Activated T-helper 1 cell treated with anti-CD3 and anti-CD28 coated beads, Interleukin-12 subunit alpha, Interleukin-12 subunit beta, Interleukin-2, Interleukin-4 antibody, amounts not matched to agents 30 ng/mL and 10 ng/mL and 1 ng/mL, durations not matched to agents 14 hours and 24 hours and 36 hours (primary cell): ENCODE data around the gene CAMTA1. TPM values are rescaled to one million over a fixed set of nuclear protein-coding genes. Genes with fewer than 3 reads are reported as not detected.

Experiments
- DNase-seq: peaks from one replicate; pipeline ENCODE4 v3.0.0; 2021; ENCODE audit warnings: low spot score
- H3K27ac Mint-ChIP-seq: one replicate; pipeline ENCODE4 v1.8.0; 2021; ENCODE audit warnings: mild to moderate bottlenecking, mixed read lengths
- H3K27me3 Mint-ChIP-seq: one replicate; pipeline ENCODE4 v1.8.0; 2022; ENCODE audit warnings: mild to moderate bottlenecking, moderate library complexity, mixed read lengths; ENCODE audit not compliant: insufficient read depth
- H3K36me3 Mint-ChIP-seq: one replicate; pipeline ENCODE4 v1.8.0; 2021; ENCODE audit warnings: low read depth, mixed read lengths
- H3K4me1 Mint-ChIP-seq: one replicate; pipeline ENCODE4 v1.8.0; 2021; ENCODE audit warnings: low read depth, mixed read lengths
- H3K4me3 Mint-ChIP-seq: one replicate; pipeline ENCODE4 v1.8.0; 2021; ENCODE audit warnings: mild to moderate bottlenecking, moderate library complexity, mixed read lengths
- H3K9me3 Mint-ChIP-seq: one replicate; pipeline ENCODE4 v1.8.0; 2021; ENCODE audit warnings: mixed read lengths
- intact Hi-C: fragments of 100-400 bp; cut with micrococcal nuclease; formaldehyde crosslinking; loops from one replicate; pipeline ENCODE4 v1.15.1; 2024
- total RNA-seq: library from RNA; stranded (reverse); gene quantifications from 2 replicates; pipeline ENCODE4 v1.2.3, GENCODE V29; 2022

The CAMTA1 gene
- total RNA-seq, 1 donor from 2014 or later = 57.2 TPM

GRCh38 chr1:7425229-7425628 lies 640.0 kb downstream of the CAMTA1 start:
- Mint-ChIP-seq H3K36me3 (no peaks in the 10 kb centered on the region), H3K27me3 (no peaks in the 10 kb centered on the region)

GRCh38 chr1:7425771-7426170 lies 640.5 kb downstream of the CAMTA1 start:
- Mint-ChIP-seq H3K4me1 (no peaks in the 10 kb centered on the region), H3K27me3 (no peaks in the 10 kb centered on the region), H3K4me3 (no peak overlapping the region), H3K27ac (no peak overlapping the region), H3K9me3 (no peaks in the 10 kb centered on the region), H3K36me3 (no peaks in the 10 kb centered on the region)
- intact Hi-C loops = no loop called here
- no peak for DNase-seq

More at GRCh38 chr1:7425229-7425628, 640.0 kb downstream of the CAMTA1 start:
- no peak for DNase-seq
- Mint-ChIP-seq H3K4me3 (no peak overlapping the region), H3K4me1 (no peaks in the 10 kb centered on the region), H3K27ac (no peak overlapping the region), H3K9me3 (no peaks in the 10 kb centered on the region)
- intact Hi-C loops = no loop called here

GRCh38 chr1:7426780-7427604 lies 641.7 kb downstream of the CAMTA1 start:
- Mint-ChIP-seq H3K4me3 (no peak overlapping the region), H3K4me1 (no peaks in the 10 kb centered on the region), H3K27ac (no peak overlapping the region), H3K9me3 (no peaks in the 10 kb centered on the region), H3K36me3 (no peaks in the 10 kb centered on the region), H3K27me3 (no peaks in the 10 kb centered on the region)
- no peak for DNase-seq
- intact Hi-C loops = no loop called here

- H3K4me3 Mint-ChIP-seq = no peak overlapping the region
- intact Hi-C loops = no loop called here
- no peaks in the 10 kb centered on the region for H3K9me3 Mint-ChIP-seq
- no peak overlapping the region for H3K27ac Mint-ChIP-seq
- H3K36me3 Mint-ChIP-seq = no peaks in the 10 kb centered on the region
- H3K4me1 Mint-ChIP-seq = no peaks in the 10 kb centered on the region
- no peak for DNase-seq
- H3K27me3 Mint-ChIP-seq = no peaks in the 10 kb centered on the region
Observed at GRCh38 chr1:7427605-7428300, 642.5 kb downstream of the CAMTA1 start.

GRCh38 chr1:7429290-7429689 lies 644.0 kb downstream of the CAMTA1 start:
- Mint-ChIP-seq H3K9me3 (no peaks in the 10 kb centered on the region), H3K36me3 (no peaks in the 10 kb centered on the region), H3K27me3 (no peaks in the 10 kb centered on the region), H3K27ac (no peak overlapping the region), H3K4me3 (no peak overlapping the region), H3K4me1 (no peaks in the 10 kb centered on the region)
- DNase-seq = no peak
- intact Hi-C loops = no loop called here

- Mint-ChIP-seq H3K4me1 (no peaks in the 10 kb centered on the region), H3K27me3 (no peaks in the 10 kb centered on the region), H3K9me3 (no peaks in the 10 kb centered on the region), H3K4me3 (no peak overlapping the region), H3K36me3 (no peaks in the 10 kb centered on the region), H3K27ac (no peak overlapping the region)
- intact Hi-C loops = no loop called here
- DNase-seq = no peak
Observed at GRCh38 chr1:7430047-7430608, 644.9 kb downstream of the CAMTA1 start.

GRCh38 chr1:7430691-7431090 lies 645.4 kb downstream of the CAMTA1 start:
- H3K9me3 Mint-ChIP-seq = no peaks in the 10 kb centered on the region
- no peak for DNase-seq

GRCh38 chr1:7432102-7432899 lies 647.0 kb downstream of the CAMTA1 start:
- H3K4me1 Mint-ChIP-seq = no peaks in the 10 kb centered on the region
- H3K27ac Mint-ChIP-seq = no peak overlapping the region
- H3K4me3 Mint-ChIP-seq = no peak overlapping the region
- no peaks in the 10 kb centered on the region for H3K27me3 Mint-ChIP-seq
- H3K9me3 Mint-ChIP-seq = no peaks in the 10 kb centered on the region
- intact Hi-C loops = no loop called here
- no peaks in the 10 kb centered on the region for H3K36me3 Mint-ChIP-seq
- no peak for DNase-seq

More at GRCh38 chr1:7430691-7431090, 645.4 kb downstream of the CAMTA1 start:
- intact Hi-C loops = no loop called here
- Mint-ChIP-seq H3K27me3 (no peaks in the 10 kb centered on the region), H3K4me1 (no peaks in the 10 kb centered on the region), H3K27ac (no peak overlapping the region), H3K36me3 (no peaks in the 10 kb centered on the region), H3K4me3 (no peak overlapping the region)

- Mint-ChIP-seq H3K9me3 (no peaks in the 10 kb centered on the region), H3K4me1 (no peaks in the 10 kb centered on the region), H3K4me3 (no peak overlapping the region), H3K36me3 (no peaks in the 10 kb centered on the region), H3K27ac (no peak overlapping the region), H3K27me3 (no peaks in the 10 kb centered on the region)
- intact Hi-C loops = no loop called here
- no peak for DNase-seq
Observed at GRCh38 chr1:7432900-7433380, 647.7 kb downstream of the CAMTA1 start.

- Mint-ChIP-seq H3K27me3 (no peaks in the 10 kb centered on the region), H3K4me1 (no peaks in the 10 kb centered on the region), H3K4me3 (no peak overlapping the region), H3K9me3 (no peaks in the 10 kb centered on the region), H3K36me3 (no peaks in the 10 kb centered on the region), H3K27ac (no peak overlapping the region)
- no peak for DNase-seq
- intact Hi-C loops = no loop called here
Observed at GRCh38 chr1:7434566-7434965, 649.3 kb downstream of the CAMTA1 start.

GRCh38 chr1:7435276-7436055 lies 650.2 kb downstream of the CAMTA1 start:
- intact Hi-C loops = no loop called here

More at GRCh38 chr1:7435276-7436055, 650.2 kb downstream of the CAMTA1 start:
- DNase-seq = no peak
- H3K4me1 Mint-ChIP-seq = no peaks in the 10 kb centered on the region
- H3K27ac Mint-ChIP-seq = no peak overlapping the region
- H3K4me3 Mint-ChIP-seq = no peak overlapping the region
- no peaks in the 10 kb centered on the region for H3K36me3 Mint-ChIP-seq
- H3K27me3 Mint-ChIP-seq = no peaks in the 10 kb centered on the region
- H3K9me3 Mint-ChIP-seq = no peaks in the 10 kb centered on the region
